HG03175 (cell line): ENCODE data around the gene XDH.

Source experiments
- ATAC-seq: cut with Tn5 transposase; IDR thresholded peaks from one replicate; pipeline ENCODE4 v1.9.1; 2021; ENCODE audit warnings: mild to moderate bottlenecking, moderate library complexity; ENCODE audit not compliant: unreplicated experiment

Gene XDH

GRCh38 chr2:31404302-31404701 lies 10.2 kb downstream of the XDH start:
- no peak for ATAC-seq

GRCh38 chr2:31402388-31402787 lies 12.2 kb downstream of the XDH start:
- no peak for ATAC-seq

DNA sequence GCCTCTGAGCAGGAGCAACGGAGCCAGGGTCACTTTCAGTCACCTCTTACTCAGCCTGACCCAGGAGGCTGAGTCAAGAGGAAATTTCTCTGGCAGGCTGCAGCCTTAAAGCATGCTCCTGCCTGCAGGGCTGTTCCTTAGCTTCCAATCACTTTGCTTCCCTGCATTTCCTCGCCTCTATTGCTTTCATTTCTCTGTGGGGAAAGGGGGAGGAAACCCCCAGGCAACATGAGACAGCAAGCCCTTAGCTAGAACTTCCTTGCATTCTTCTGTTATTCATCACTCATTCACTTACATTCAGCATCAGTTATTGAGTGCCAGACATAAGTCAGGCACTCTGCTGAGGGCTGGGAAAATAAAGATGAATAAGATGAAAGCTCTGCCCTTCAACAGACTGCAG lies 13.0 kb downstream of the XDH start:
- ATAC-seq: no peak

GRCh38 chr2:31398881-31399280 lies 15.7 kb downstream of the XDH start:
- no peak for ATAC-seq

DNA sequence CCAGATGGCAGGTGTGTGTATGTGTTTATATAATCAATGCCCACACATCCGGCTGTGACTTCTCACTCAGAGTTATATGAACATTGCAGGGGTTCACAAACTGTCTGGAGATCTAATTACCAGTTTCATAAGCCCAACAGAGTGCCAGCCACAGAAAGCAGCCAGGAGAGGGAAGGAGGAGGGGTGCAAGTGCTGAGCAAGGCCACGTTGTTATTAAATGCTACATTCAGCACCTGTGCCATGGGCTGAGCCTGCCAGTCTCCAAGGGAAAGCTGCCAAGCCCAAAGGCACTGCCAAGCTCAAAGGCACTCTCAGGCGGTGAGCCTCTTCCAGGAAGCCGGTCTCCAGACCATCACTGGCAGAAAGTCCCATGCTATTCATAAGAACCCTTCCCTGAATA lies 17.4 kb downstream of the XDH start:
- no peak for ATAC-seq

- ATAC-seq: no peak
Observed at GRCh38 chr2:31390324-31390723, 24.2 kb downstream of the XDH start.

- ATAC-seq: no peak
Observed at GRCh38 chr2:31388736-31389135, 25.8 kb downstream of the XDH start.

GRCh38 chr2:31387850-31388249 lies 26.7 kb downstream of the XDH start:
- no peak for ATAC-seq

GRCh38 chr2:31386648-31387047 lies 27.9 kb downstream of the XDH start:
- ATAC-seq: no peak

GRCh38 chr2:31386172-31386571 lies 28.4 kb downstream of the XDH start:
- no peak for ATAC-seq

- ATAC-seq: no peak
Observed at GRCh38 chr2:31384771-31385276, 29.7 kb downstream of the XDH start.

DNA sequence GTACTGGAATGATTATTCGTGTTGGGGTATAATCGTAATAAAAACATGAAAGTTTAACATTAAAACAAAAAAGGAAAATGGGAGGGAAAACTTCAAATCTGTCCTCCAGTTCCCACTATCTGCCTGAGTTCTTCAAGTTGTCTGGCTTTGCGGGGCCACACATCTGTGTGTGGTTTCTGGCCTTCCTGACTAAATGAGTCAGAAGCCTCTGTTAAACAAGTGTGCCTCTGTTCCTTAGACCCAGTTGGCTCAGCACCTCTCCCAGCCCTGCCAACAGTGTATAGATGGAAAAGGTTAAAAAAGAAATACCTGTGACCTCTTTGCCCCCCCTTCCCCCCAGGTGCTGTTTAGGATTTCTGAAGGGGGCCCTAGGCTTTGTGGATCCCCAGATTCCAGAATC lies 30.2 kb downstream of the XDH start:
- no peak for ATAC-seq

GRCh38 chr2:31383471-31384153 lies 30.9 kb downstream of the XDH start:
- ATAC-seq: no peak

DNA sequence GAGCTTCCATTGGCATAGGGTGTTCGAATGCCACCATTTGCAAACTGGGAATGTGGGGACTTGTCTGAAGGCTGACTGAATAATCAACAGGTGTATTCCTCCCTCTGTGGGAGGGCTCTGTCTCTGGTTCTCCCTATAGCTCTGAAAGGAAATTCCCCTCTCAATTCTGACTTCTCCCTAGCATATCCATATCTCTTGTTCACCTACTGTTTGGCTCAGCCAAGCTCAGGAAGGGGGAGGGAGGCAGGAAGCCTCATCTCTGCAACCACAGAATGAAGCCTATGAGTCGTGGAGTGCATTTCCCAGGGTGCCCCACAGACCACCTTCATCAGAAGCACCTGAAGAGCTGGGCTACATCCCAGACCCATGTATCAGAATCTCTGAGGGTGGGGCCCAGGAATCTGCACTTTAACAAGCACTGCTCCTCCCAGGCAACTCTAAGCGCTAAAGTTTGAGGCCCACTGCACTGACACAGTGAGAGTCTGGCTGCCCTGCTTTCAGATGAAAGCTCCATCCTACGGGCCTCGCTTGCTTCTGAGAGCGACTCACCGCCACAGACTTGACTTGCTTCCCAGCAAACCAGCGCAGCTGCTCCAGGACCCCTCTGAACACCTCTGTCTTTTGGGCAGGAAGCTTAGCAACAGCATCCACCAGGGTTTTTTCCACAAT lies 32.0 kb downstream of the XDH start:
- no peak for ATAC-seq

DNA sequence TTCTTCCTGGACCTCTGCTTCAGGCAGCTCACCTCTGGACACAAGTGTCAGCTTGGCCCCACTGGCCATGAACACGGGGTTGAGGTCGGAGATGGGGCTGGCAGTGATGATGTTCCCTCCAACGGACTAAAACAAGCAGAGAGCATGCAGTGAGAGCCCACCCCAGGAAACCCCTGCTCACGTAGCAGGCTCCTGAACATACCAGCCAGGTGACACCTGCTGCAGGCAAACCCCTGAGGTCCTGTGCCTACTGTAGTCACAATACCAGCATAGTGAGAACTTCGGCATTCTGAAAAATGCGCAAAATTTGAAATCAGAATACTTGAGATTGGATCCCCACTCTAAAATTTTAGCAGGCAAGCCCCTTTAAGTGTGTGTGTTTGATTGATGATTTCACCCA lies 32.9 kb downstream of the XDH start:
- no peak for ATAC-seq

DNA sequence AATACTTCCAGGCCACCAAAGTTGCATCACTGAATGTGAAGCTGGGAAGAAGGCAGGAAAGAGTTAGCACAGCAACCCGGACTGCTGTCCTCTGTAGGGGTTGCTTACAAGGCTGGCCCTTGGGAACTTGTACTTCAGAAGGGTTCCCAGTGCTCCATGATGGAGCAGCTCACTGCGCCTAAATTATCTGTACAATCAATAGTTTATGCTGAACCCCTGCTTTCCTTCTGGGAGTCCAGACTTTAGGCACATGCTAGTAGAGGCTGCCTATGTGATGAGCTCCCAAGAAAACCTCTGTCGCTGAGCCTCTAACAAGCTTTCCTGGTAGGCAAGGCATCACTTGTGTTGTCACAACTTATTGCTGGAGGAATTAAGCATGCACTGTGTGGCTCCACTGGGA lies 34.3 kb downstream of the XDH start:
- no peak for ATAC-seq

- no peak for ATAC-seq
Observed at GRCh38 chr2:31379747-31380146, 34.8 kb downstream of the XDH start.

GRCh38 chr2:31378791-31379501 lies 35.6 kb downstream of the XDH start:
- ATAC-seq: no peak

DNA sequence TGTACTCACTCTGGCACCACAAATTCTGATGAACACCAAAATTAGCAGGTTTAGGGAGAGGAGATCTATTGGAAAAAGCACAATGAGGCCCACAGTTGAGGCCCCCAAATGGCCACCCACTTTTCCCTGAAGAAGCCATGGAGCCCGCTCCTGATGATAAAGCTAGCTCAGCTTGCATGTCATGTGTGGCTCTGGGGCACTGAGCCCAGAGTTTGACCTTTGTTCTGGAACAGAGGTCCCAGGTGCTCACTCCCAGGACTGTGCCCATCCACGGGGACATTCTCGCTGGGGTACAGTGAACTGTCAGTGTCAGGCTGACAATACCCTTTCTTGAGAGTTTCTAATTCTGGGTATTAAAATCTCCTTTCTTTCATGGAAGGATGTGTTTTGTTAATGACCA lies 36.2 kb downstream of the XDH start:
- no peak for ATAC-seq

DNA sequence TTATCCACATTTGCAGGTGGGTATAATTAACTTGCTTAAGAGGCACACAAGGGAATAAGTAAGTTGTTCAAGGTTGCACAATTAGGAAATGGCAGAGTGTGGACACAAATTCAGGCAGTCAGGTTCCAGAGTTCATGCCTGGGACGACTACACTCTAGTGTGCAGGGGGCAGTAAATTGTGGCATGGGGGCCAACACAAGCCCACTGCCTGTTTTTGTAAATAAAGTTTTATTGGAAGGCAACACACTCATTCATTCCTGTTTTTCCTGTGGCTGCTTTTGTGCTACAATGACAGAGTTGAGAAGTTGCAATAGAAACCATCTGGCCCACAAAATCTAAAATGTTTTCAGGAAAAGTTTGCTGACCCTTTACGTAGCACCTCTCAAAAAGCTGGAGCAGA lies 41.4 kb downstream of the XDH start:
- no peak for ATAC-seq

DNA sequence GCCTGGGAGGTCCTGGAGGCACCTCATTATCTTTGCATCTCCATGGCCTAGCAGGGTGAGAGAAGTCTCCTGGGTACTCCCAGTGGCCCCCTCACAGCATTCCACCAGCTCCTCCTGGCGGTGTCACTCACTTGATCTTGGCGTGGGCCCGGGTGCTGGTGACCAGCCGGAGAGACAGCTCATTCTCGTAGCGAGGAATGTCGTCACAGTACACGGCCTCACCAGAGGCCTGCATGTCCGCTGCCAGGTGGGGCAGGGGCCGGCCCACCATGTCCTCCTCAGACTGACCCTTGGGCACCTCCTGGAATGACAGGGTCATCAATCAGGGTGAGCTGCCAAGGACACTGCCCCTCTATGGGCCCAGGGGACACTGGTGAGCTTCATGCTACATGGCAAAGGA lies 42.4 kb downstream of the XDH start:
- no peak for ATAC-seq

DNA sequence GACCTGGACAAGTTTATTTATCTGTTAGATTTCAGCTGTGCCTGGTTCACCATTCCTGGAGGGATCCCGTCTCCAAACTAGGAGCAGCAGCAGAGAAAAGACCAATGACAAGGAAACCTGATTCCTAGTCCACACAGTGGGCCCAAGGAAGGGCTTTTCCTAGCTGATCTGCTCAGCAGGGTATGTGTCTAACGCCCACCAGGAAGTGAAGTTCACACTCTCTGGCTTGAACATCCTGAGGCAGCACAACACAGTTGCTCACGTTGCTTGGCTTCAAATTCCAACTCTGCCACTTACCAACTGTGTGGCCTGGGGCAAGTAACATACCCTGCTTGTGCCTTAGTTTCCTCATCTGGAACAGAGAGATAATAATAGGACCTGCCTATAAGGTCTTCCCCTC lies 42.9 kb downstream of the XDH start:
- no peak for ATAC-seq
